Activated CD8-positive, alpha-beta memory T cell treated with anti-CD3 and anti-CD28 coated beads, Interleukin-2, amount 50 U/mL, for 48 hours (primary cell): ENCODE measurements around the gene FDX2.
"Not testable (repeated sequence)": the region's sequence is repeated elsewhere in the genome, so short reads cannot be mapped to it uniquely, and the experiment has no call there.

Source experiments
- DNase-seq: peaks from one replicate; pipeline ENCODE4 v3.0.0-alpha.2; 2020

The FDX2 gene

DNA sequence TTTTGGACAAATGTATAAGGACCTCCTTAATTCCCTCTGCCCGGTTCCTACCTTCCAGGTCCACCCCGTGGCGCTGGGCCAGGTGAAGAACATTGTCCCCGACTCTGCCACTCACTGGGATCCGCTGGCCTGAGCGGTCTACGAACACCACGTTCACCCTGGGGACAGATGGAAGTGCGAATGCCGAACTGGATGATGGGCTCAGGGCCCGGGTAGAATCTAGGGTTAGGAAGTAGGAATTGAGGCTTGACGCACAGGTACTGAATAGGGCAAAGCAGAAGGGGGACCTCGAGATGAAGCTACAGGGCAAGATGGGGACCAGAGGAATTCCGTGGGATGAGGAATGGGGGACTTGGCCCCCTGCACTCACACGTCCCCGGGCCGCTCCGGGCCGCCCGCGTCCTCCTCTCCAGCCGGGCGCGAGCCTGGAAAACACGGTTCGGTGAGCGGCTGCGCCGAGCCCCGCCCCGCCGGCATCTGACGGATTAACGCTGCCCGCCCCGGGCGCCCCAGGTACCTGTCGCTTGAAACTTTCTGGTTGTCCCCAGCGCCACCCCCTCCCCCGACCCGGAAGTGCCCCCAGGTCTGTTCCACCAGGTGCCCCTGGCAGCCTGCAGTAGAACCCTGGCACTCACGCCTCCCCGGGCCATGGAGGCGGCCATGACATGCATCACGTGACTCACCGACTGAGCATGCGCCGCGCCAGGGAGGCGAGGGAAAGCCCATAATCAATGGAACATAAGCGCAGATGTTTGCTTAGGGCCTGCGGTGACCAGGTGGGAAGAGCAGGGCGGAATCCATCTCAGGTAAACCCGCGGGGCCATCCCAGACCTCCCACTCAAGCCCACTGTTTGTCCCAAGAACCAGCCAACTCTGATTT lies at the start of gene FDX2:
TSS of gene FDX2 (minus strand) at position 681 of the 880 bp plus-strand sequence. CDS start at position 662, 19 bp downstream.
- peak; percentile 96 for DNase-seq

DNA sequence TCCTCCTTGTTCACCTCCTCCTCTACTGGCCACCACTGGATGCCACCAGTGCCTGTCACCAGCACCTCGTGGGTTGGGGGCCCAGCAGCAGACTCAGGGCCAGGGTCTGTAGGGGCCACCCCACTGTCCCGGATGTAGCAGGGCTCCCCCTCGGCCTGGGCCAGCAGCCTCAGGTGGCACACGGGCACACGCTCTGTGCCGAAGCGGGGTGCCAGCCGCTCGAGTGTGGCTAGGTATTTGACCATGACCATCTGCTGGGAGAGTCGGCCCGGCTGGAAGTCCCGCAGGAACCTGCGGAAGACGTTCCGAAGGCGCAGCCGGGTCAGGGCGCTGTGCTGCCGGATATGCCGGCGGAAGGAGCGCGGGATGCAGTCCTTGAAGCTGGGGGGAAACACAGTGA lies 49.7 kb upstream of the FDX2 start:
- no peak for DNase-seq

DNA sequence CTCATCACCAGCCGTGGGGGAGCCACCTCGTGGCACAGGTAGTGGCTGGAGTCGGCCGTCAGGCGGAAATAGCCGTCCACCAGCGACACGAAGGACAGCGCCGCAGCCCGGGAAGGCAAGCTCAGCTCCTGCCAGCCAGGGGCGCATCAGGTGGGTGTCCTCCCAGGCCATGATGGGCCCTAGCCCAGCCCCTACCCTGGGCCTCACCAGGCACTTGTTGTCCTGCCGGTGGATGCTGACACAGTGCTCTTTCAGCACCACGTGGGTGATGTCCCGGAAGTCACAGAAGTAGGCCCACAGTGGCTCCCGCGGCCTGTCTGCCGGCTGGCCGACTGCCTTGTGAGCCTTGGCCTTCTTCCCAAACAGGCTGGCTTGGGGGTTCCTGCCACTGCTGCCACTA lies 48.8 kb upstream of the FDX2 start:
- no peak for DNase-seq

- DNase-seq, result no peak
These were observed 48.0 kb upstream of the FDX2 start for GRCh38 chr19:10363789-10364281.

DNA sequence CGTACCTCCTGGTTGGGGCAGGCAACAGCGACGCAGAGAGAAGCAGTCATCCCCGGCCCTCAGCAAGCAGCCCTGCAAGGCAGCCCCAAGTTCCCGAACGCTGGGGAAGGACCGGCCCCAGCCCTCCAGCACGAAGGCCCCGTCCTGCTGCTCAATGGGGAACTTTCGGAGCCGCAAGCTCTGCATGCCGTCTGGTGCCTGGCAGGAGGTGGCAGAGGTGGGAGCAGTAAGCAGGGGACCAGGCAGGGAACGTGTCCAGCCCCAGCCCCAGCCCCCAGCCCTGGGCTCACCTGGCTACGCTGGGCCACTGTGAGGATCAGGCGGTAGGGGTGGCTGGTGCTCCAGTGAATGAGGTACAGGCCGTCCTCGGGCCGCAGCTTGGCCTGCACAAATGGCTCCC lies 46.4 kb upstream of the FDX2 start:
- no peak for DNase-seq

GRCh38 chr19:10361569-10362011 lies 45.8 kb upstream of the FDX2 start:
- DNase-seq, result no peak

DNA sequence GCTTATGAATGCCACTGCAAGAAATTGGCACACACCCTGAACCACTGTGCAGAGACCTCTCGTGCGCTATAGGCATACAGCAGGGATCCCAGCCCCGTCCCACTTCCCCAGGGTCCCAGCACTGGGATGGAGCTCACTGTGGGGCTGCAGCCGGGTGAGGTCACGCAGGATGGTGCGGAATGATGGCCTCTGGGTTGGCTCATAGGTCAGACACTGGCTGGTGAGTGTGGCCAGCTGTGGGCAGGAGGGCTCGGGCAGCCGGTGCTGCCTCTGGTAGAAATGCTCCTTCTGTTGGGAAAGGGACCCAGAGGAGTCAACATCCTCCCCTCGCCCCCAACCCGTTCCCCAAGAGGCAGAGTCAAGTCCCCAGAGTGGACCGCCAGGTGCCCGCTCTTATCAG lies 40.6 kb upstream of the FDX2 start:
- DNase-seq, result no peak

- peak; percentile 80 for DNase-seq
These were observed 38.1 kb upstream of the FDX2 start for GRCh38 chr19:10353793-10354391.

DNA sequence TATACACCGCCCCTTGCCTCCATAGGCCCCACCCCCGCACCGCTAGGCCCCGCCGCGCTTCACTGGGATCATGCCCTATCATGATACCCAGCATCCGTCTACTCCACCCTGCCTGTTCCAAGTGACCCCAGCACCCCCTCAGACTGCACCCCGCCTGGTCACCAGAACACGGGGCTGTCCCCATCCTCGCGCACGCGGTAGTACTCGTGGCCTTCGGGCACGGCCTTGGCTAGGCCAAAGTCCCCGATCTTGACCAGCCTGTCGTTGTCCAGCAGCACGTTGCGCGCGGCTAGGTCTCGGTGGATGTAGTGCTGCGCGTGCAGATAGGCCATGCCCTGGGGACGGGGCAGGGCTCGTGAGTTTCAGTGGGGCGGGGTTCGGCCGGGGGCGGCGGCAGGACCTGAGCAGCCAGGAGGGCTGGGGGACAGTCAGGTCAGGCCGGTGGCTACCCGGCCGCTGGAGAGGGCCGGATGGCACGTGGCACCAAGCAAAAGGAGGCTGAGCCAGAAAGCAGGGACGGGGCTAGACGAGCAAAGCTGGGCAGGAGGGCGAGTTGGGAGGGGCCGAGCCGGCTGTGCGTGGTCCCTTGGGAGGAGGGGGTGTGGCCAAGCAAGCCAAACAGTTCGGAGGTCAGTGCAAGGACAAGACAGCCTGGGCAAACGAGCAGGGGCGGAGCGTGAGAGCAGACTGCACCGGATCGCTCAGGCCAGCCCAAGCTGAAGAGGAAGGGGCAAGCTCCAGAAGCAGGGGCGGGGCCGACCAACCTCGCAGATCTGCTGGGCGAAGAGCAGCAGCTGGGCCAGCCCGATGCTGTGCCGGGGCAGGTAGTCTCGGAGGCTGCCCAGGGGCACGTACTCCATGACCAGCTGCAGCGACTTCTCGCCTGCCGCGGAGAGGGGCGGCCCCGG lies 37.2 kb upstream of the FDX2 start:
- DNase-seq, result no peak

DNA sequence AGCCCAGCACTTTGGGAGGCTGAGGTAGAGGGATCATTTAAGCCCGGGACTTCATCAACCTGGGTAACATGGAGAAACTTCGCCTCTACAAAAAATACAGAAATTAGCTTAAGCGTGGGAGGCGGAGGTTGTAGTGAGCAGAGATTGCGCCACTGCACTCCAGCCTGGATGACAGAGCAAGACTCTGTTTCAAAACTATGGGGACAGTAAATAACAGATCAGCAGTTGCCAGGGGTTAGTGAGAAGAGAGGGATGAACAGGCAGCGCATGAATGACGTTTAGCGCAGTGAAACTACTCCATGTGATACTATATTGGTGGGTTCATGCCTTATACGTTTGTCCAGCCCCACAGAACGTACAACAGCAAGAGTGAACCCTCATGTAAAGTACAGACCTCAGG lies 30.7 kb upstream of the FDX2 start:
- DNase-seq, result no peak

DNA sequence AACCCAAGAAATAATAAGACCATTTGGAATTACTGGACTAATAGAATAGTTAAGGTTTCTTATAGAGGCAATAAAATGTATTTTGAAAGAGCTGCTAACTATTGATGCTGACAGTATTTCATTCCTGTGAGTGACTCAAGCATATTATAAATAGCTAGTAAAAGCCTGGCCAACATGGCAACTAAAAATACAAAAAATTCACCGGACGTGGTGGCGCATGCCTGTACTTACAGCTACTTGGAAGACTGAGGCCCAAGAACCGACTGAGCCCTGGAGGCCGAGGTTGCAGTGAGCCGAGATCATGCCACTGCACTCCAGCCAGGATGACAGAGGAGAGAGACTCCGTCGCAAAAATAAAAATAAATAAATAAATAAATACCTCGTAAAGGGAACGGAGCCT lies 29.0 kb upstream of the FDX2 start:
- DNase-seq, result no peak

DNA sequence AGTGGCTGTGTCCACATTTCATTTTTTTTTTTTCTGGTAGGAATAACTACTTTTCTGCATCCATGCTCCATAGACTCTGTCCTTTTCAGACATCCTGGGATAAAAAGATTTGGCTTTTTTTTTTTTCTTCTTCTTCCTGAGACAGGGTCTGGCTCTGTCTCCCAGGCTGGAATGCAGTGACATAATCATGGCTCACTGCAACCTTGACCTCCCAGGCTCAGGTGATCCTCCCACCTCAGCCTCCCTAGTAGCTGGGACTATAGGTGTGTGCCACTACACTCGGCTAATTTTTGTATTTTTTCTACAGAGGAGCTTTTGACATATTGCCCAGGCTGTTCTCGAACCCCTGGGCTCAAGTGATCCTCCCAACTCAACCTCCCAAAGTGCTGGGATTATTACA lies 27.7 kb upstream of the FDX2 start:
- DNase-seq, result no peak

- DNase-seq, result no peak
These were observed 24.2 kb upstream of the FDX2 start for GRCh38 chr19:10339977-10340376.

DNA sequence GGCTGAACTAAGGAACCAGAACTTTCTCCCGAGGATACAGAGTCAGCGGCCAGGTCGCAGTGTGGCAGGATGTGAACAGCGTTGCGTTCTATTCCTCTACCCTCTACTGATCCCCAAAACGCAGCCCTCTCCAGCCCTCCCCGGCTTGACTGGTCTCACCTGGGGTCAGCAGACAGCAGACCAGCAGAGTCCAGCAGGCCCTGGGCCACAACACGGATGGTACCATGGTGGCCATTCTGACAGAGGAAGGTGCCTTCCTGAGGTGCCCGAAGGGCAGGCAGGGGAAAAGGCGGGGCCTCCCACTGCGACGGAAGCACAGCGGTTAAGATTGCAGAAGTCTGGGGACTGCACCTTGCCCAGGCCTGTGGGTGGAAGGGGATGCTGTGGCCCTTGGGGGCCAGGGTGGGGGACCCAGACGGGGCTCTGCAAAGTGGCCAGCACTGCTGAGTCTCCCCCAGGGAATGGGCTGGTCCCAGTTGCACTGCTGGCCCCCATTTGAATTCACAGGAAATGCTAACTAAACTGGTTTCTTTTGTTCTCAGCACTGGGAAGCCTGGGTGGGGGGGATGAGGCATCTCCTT lies 23.7 kb upstream of the FDX2 start, which contains the start of gene ICAM3:
TSS of gene ICAM3 (minus strand) at position 245 of the 581 bp plus-strand sequence. CDS start at position 235, 10 bp downstream.
- DNase-seq, result peak; percentile 85

- no peak for DNase-seq
These were observed 23.1 kb upstream of the FDX2 start for GRCh38 chr19:10338940-10339339.

GRCh38 chr19:10336725-10337124 lies 20.9 kb upstream of the FDX2 start:
- not testable (repeated sequence) for DNase-seq

GRCh38 chr19:10335352-10335985 lies 19.7 kb upstream of the FDX2 start:
- no peak for DNase-seq

GRCh38 chr19:10334588-10335351 lies 19.0 kb upstream of the FDX2 start:
- DNase-seq, result peak; percentile 87

GRCh38 chr19:10333758-10334587 lies 18.2 kb upstream of the FDX2 start:
- no peak for DNase-seq
